ENCODE data around the gene BET1L. TPM values are rescaled to one million over a fixed set of nuclear protein-coding genes. Genes with fewer than 3 reads are reported as not detected.
"Not testable (repeated sequence)": the region's sequence is repeated elsewhere in the genome, so short reads cannot be mapped to it uniquely, and the experiment has no call there.

BET1L gene
- total RNA-seq, 2 donors from 2014 or later, result 37.5 to 39.1 TPM

DNA sequence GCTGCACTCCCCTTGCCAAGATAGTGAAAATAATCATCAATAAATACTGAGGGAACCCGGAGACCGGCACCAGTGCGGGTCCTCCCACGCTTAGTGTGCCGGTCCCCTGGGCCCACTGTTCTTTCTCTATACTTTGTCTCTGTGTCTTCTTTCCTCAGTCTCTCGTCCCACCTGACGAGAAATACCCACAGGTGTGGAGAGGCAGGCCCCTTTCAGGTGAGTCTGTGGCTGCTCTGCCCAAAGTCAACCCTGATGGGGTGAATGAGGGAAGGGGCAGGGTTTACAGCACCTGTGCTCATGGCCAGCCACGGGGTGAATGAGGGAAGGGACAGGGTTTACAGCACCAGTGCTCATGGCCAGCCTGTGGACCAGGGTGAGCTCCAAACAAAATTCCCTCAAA lies 4.7 kb downstream of the BET1L start:
- intact Hi-C loops (cut with DNase I), result loop anchor here in 1 of 2 donors (10.0 kb wide), 1 partner anchor 162 kb away; the partner anchor contains the start of gene B4GALNT4

DNA sequence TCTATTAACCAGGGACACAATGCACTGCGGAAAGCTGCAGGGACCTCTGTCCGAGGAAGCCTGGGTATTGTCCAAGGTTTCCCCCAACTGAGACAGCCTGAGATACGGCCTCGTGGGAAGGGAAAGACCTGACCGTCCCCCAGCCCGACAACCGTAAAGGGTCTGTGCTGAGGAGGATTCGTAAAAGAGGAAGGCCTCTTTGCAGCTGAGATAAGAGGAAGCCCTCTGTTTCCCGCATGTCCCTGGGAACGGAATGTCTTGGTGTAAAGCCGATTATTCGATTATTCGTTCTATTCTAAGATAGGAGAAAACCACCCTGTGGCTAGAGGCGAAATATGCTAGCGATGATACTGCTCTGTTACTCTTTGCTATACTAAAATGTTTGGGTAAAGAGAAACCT lies 5.2 kb downstream of the BET1L start:
- peak; percentile 64 for DNase-seq (ENCODE audit: low spot score)
- intact Hi-C loops (cut with DNase I), result loop anchor here in 1 of 2 donors (10.0 kb wide), 1 partner anchor 163 kb away; the partner anchor contains the start of gene B4GALNT4

More for the DNA sequence above, 4.7 kb downstream of the BET1L start:
- DNase-seq (ENCODE audit: low spot score), result peak; percentile 30

DNA sequence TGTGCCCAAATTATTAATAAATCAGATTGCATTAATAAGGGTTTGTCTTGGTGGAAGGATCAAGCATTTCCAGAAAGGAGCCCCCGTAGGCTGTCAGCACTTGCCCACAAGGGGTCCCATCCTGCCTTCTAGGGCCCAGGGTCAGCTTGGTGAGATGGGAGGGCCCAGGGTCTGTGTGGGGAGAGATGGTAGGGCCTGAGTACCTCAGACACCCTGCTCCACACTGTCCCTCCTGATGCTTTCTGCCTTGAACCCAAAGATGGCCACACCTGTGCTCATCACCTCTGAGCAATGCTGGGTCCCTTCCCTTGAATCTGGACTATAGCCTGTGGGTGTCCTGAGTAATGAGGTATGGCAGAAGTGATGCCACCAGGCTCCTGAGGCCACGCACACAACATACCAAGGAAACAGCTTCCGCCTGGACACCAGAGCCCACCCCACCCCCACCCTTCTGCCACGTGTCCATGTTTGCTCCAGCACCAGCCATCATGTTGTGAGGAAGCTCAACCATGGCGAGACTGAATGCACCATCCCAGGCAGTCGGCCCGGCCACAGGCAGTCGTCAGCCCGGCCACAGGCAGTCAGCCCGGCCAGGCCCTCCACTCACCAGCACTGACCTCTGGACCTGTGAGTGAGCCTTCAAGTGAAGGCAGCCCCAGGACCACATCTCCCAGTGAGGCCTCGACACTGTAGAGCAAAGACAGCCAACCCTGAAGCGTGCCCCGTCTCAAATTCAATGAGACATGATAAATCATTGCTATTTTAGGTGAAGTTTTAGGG lies 6.8 kb downstream of the BET1L start:
- intact Hi-C loops (cut with DNase I), result loop anchor here in 1 of 2 donors (10.0 kb wide), 1 partner anchor 164 kb away; the partner anchor contains the start of gene B4GALNT4

DNA sequence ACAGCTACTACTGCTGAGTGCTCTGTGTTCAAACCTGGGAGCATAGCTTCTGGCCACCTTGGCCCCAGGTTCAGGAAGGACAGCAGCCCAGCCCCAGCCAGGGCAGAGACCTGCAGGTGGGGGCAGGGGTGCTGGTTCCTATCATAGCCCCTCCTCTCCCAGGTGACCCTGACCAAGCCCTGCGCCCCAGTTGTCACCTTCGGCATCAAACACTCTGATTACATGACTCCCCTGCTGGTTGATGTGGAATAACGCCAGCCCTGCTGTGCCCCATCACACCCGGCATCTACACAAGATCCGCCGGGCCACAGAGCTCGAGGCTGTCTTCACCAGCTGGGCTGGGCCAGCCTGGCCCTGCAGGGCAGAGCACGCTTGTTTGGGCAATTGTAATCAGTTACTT lies 7.4 kb downstream of the BET1L start:
- intact Hi-C loops (cut with DNase I), result loop anchor here in 1 of 2 donors (10.0 kb wide), 1 partner anchor 165 kb away; the partner anchor contains the start of gene B4GALNT4
- peak; percentile 64 for DNase-seq (ENCODE audit: low spot score)

More for the DNA sequence above, 6.8 kb downstream of the BET1L start:
- DNase-seq (ENCODE audit: low spot score), result peak; percentile 41

DNA sequence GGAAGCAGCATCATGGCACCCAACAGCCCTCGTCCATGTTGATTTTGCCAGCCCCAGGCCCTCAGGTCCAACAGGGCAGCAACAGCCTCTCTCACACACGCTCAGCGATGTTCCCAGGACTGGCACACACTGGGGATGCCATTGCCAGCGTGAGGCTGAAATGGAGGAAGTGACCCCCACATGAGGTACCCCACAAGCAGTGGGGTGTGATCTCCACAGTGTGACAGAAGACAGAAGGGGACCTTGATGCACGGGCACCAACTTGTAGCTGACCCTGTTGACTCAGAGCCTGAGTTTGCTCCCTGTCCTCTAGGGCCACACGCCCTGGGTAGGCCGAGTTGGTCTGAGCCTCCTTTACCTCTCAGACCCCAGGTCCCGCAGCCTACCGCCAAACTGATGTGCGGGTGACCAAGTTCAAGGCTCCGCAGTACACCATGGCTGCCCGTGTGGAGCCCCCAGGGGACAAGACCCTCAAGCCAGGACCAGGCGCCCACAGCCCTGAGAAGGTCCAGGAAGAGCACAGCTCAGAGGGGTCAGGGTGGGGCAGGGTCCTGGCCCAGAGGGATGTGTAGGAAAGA lies 8.1 kb downstream of the BET1L start:
- DNase-seq (ENCODE audit: low spot score), result peak; percentile 79
- intact Hi-C loops (cut with DNase I), result no loop called here

DNA sequence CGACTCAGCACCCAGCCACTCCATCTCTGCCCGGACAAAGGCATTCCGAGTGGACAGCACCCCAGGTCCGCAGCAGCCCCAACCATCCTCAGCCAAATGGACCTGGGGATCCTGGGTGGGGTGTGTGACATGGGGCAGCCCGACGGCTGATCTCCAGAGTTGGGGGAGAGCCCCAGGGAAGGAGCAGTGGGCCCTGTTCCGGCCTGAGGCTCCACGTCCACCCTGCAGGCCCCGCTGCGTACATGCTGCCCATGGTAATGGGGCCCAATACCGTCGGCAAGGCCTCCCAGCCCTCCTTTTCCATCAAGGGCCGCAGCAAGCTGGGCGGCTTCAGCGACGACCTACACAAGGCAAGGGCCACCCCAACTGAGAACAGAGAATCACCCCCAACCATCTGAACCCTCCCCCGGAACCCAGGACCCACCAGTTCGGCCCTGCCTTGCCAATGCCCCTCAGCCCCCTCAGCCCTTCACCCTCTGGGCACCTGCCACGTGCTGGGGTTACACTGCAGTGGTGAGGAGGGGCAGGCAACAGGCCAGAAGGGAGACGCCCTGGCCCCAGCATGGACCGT lies 8.9 kb downstream of the BET1L start:
- intact Hi-C loops (cut with DNase I), result no loop called here
- DNase-seq (ENCODE audit: low spot score), result no peak

DNA sequence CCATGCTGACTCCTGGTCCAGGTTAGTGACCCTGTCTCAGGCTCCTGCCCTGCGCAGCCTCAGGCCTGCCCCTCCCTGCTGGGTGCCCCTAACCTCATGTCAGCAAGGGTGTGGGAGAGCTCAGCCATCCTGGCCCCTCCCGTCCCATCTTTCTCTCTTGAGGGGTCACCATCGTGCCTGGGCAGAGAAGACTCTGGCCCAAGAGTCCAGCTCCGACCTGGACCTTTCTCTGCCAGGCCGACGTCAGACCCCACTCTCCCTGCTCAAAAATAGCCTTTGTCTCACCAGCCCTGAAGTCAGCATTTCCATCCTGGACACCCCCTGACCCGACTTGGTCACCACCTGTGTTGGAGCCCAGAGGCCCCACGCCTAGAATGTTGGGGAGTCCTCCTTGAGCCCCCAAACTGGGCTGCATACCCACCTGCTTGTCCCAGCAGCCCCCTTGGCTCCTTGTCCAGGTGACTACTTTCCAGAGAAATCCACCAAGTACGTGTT lies 9.4 kb downstream of the BET1L start:
- peak; percentile 73 for DNase-seq (ENCODE audit: low spot score)
- intact Hi-C loops (cut with DNase I), result no loop called here

DNA sequence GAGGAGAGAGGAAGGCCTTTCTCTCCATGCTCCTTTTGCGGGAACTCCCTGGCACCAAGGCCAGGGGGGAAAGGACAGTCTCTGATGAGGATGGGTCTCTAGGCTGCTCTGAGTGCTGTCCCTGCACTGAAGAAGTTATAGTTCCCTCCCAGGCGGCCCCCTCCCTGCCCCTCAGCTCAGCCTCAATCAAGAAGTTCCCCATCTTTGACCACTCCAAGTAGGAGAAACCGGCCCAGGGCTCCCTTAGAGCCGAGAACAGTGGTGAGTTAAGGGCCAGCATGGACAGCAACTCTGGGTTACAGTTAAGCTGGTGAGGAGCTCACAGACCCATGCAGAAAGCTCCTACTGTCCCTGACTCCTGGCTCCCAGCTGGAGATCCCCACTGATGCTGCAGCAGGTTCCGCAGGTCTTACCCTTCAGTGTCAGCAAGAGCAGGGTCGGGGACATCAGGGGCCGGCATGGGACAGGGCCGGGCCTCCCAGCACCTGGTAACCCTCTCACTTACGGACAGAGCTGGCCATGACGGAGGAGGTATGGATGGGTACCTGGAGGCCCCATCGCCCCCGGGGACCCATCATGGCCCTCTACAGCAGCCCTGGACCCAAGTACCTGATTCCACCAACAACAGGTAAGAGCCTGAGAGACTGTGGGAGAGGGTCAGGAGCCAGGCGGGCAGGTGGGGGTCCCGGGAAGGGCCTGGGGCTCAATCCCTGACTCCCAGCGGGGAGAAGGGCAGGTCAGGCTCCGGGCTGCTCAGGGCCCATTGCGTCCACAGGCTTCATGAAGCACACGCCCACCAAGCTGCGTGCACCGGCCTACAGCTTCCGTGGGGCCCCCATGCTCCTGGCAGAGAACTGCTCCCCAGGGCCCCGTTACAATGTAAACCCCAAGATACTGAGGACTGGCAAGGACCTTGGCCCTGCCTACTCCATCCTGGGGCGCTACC lies 10.1 kb downstream of the BET1L start:
- peak; percentile 74 for DNase-seq (ENCODE audit: low spot score)

DNA sequence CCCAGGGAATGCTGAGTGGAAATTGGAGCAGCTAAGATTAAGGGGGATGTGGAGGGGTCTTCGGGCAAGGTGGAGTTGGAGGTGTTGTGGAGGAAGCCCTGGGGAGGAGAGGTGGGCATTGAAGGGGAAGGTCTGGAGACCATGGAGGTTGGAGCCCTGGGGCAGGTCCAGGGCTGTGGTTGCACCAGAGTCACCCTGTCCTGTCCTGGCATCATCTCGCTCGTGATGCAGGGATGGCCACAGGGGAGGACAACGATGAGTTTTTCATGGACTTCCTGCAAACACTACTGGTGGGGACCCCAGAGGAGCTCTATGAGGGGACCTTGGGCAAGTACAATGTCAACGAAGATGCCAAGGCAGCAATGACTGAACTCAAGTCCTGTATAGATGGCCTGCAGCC lies 13.7 kb downstream of the BET1L start:
- DNase-seq (ENCODE audit: low spot score); intact Hi-C loops (cut with DNase I): not testable (repeated sequence)

More for the DNA sequence above, 10.1 kb downstream of the BET1L start:
- intact Hi-C loops (cut with DNase I), result no loop called here

DNA sequence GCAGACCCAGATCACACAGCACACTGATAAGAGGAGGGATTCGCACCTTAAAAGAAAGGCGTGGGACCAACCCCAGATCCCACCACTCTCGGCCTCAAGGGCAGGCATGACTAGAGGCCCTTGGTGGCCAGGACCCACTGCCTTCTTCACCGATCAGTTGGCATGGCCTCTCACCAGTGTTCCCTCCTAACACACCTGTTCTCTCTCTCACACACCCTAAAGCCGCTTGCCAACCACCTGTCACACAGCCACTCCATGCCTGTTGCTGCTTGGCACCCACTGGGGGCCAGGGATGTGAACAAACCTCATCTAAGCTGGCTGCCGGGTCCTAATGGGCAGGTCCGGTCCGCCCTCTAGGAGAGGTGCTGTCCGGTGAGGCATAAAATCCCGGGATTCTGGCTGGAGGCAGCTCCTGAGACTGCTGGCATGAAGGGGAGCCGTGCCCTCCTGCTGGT lies 14.5 kb downstream of the BET1L start, which contains the start of gene SCGB1C1:
Gene SCGB1C1 (plus strand): TSS at position 405 of the 455 bp plus-strand sequence. CDS start 22 bp downstream, at position 427.
- DNase-seq (ENCODE audit: low spot score); intact Hi-C loops (cut with DNase I): not testable (repeated sequence)

DNA sequence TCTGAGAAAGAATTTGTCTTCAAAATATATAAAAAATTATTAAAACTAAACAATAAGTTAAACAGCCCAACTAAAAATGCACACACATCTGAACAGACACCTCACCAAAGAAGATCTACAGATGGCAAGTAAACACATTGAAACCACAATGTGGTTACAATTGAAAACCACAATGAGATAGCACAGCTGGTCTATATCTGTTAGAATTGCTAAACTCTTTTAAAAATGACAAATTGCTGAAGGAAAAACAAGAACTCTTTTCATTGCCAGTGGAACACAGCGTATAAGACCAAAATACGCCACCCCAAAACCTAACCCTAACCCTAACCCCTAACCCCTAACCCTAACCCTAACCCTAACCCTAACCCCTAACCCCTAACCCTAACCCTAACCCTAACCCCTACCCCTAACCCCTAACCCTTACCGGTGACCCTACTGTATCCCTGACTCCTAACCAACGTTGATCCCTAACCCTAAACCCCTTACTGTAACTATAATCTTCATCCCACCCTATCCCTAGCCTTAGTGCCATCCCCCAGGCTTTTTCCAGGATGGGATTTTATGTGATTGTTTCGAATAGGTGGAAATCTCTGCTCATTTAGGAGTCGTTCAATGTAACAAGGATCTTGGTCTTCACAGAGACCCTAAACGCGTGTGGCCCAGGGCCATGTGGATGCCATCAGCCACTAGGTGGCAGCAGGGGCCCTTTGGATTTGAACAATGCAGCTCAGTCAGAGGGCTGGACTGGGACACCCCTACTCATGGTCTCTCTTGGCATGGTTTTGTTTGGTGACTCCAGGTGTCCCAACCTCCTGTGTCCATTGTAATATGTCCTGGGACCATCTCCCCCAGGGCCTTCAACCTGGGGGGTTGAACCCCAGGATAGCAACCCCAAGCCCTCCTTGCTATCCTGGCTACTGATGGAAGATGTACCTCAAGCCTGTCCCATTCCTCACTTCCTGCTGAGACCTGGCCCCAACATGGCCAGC lies 15.4 kb downstream of the BET1L start:
- peak; percentile 88 for DNase-seq (ENCODE audit: low spot score)
- intact Hi-C loops (cut with DNase I), result not testable (repeated sequence)

DNA sequence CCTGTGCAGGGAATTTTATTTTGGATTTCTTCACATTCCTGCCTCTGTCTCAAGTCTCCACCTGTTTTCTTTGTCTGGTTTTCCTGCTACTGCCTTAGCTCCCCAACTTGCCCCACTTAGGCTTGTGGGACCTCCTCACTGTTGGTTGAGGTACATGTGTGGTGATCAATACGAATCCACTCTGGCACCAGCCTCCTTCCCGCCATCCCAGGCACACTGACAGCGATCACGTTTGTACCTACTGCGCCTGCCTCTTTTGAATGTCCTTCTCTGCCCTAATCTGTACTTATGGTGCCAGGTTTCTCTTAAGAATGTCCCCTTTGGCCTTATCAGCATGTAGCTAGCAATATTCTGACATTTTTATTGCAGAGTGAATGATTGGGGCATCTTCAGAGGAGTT lies 16.7 kb downstream of the BET1L start:
- intact Hi-C loops (cut with DNase I), result not testable (repeated sequence)

DNA sequence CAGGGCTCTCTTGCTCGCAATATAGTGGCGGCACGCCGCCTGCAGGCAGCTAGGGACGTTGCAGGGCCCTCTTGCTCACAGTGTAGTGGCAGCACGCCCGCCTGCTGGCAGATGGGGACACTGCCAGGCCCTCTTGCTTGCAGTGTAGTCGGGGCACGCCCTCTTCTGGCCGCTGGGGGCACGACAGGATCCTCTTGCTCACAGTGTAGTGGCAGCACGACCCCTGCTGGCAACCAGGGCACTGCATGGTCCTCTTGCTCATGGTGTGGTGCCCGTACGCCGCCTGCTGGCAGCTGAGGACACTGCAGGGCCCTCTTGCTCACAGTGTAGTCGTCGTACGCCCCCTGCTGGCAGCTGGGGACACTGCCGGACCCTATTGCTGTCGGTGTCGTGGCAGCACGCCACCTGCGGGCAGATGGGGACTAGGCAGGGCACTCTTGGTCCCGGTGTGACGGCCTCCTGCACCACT lies 17.3 kb downstream of the BET1L start:
- peak; percentile 66 for DNase-seq (ENCODE audit: low spot score)
- intact Hi-C loops (cut with DNase I), result not testable (repeated sequence)

More for the DNA sequence above, 16.7 kb downstream of the BET1L start:
- DNase-seq (ENCODE audit: low spot score), result peak; percentile 72

DNA sequence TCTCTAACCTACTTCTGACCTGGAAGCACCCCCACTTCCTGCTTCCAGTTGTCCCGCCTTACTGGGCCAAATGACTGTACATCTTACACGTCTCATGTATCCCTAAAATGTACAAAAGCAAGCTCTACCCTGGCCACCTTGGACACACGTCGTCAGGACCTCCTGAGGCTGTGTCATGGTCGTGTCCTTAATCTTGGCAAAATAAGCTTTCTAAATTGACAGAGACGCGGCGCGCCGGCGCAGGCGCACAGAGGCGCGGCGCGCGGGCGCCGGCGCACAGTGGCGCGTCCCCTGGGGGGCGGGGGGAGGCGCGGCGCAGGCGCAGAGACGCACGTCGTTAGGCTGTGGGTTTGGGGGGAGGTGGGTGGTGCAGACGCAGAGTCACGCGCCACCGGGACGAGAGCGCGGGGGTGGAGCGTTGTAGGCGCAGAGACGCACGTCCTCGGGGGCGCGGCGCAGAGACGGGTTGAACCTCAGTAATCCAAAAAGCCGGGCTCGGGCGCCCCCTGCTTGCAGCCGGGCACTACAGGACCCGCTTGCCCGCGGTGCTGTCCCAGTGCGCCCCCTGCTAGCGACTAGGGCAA lies 17.9 kb downstream of the BET1L start:
- intact Hi-C loops (cut with DNase I); DNase-seq (ENCODE audit: low spot score): not testable (repeated sequence)

DNA sequence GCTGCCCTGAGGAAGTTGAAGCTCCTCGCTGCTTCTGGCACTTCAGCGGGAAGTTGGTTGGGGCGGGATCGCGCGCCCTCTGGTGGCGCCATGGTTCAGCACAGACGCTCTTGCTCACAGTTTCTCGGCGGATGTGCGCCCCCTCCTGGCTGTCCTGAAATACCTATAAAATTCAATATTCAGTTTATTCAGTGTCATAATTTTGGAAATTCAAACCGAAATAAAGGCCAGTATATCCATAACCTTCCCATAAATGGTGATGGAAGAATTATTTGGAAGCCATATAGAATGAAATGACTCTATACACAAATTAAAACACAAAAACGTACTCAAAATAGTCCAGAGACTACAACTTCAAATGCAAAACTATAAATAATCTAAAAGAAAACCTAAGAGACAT lies 27.0 kb downstream of the BET1L start:
- intact Hi-C loops (cut with DNase I); DNase-seq (ENCODE audit: low spot score): not testable (repeated sequence)
